GM10248 (cell line): ENCODE data around the gene CT55.
"Not testable (repeated sequence)": the region's sequence is repeated elsewhere in the genome, so short reads cannot be mapped to it uniquely, and the experiment has no call there.

Experiments
- CTCF ChIA-PET: fragments of 300-600 bp; sonication (Branson Sonifier 250); formaldehyde crosslinking; extraction: SDS; loops from one replicate; lab custom pipeline; 2021; ENCODE audit warnings: antibody characterized with exemption; lab: Yijun Ruan, JAX
- POLR2A ChIA-PET: fragments of 350-650 bp; sonication (Branson Sonifier 250); formaldehyde crosslinking; extraction: SDS; loops from one replicate; lab custom pipeline; 2020; ENCODE audit warnings: antibody characterized with exemption; lab: Yijun Ruan, JAX
- DNase-seq: peaks from one replicate; pipeline ENCODE4 v3.0.0; 2012; ENCODE audit errors: extremely low spot score
- CTCF ChIP-seq: IDR thresholded peaks from 2 replicates; pipeline ENCODE4 v1.5.1; 2012; ENCODE audit warnings: mild to moderate bottlenecking, low read depth; ENCODE audit errors: extremely low read depth, missing control alignments, control extremely low read depth

CT55 gene

GRCh38 chrX:135191838-135192237 lies 20.6 kb upstream of the CT55 start:
- no peak for TF ChIP-seq CTCF
- CTCF ChIA-PET, result no interaction called here
- no peak for DNase-seq
- POLR2A ChIA-PET, result no interaction called here

- peak; percentile 43 for TF ChIP-seq CTCF
- ChIA-PET POLR2A (no interaction called here), CTCF (interaction anchor here (0.7 to 1.5 kb wide), 8 partner anchors 10 to 295 kb away, joined by 3 to 11 read pairs (median 3); no protein-coding TSS in a partner anchor)
- DNase-seq, result peak; percentile 49
These were observed 14.7 kb upstream of the CT55 start for GRCh38 chrX:135185795-135186443.

- DNase-seq, result no peak
- no peak for TF ChIP-seq CTCF
- ChIA-PET POLR2A (no interaction called here), CTCF (no interaction called here)
These were observed 7.4 kb upstream of the CT55 start for GRCh38 chrX:135178636-135179035.

- POLR2A ChIA-PET, result no interaction called here
- TF ChIP-seq CTCF, result no peak
- CTCF ChIA-PET, result no interaction called here
- DNase-seq, result no peak
These were observed 730 bp downstream of the CT55 start for GRCh38 chrX:135170468-135170867.

- POLR2A ChIA-PET, CTCF ChIA-PET, DNase-seq: not testable (repeated sequence)
These were observed 1.7 kb downstream of the CT55 start for GRCh38 chrX:135169534-135169933.

- ChIA-PET POLR2A (no interaction called here), CTCF (no interaction called here)
- DNase-seq, result no peak
- no peak for TF ChIP-seq CTCF
These were observed 2.7 kb downstream of the CT55 start for GRCh38 chrX:135168486-135168885.

- DNase-seq, CTCF ChIA-PET, POLR2A ChIA-PET: not testable (repeated sequence)
These were observed 16.5 kb downstream of the CT55 start for GRCh38 chrX:135154688-135155087.

- POLR2A ChIA-PET, DNase-seq, CTCF ChIA-PET: not testable (repeated sequence)
These were observed 45.1 kb downstream of the CT55 start for GRCh38 chrX:135126145-135126544.

GRCh38 chrX:135120056-135120576 lies 51.1 kb downstream of the CT55 start, which contains the start of gene ETDB:
Gene ETDB, minus strand, starts transcription at chrX:135120526. Its CDS starts 1,265 bp downstream, at chrX:135119261.
- CTCF ChIA-PET, POLR2A ChIA-PET, DNase-seq: not testable (repeated sequence)

GRCh38 chrX:135116064-135116463 lies 55.1 kb downstream of the CT55 start:
- DNase-seq, CTCF ChIA-PET, POLR2A ChIA-PET: not testable (repeated sequence)
